ENCODE results near the gene AXIN2.

DNA sequence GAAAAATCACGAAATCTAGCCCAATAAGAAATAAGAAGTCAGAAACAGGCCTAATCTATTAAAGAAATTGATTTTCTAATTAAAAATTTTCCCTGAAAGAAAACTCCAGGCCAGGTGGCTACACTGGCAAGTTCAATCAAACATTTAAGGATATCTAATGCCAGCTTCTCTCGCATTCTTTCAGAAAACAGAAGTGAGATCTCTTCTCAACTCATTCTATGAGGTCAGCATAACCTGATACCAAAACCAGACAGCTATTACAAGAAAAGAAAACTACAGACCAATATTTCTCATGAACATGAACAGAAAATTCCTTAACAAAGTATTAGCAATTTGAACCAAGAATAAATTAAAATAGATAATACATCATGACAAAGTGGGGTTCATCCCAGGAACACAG is 52.4 kb downstream of the AXIN2 start:
- TF ChIP-seq, protein P1, sequence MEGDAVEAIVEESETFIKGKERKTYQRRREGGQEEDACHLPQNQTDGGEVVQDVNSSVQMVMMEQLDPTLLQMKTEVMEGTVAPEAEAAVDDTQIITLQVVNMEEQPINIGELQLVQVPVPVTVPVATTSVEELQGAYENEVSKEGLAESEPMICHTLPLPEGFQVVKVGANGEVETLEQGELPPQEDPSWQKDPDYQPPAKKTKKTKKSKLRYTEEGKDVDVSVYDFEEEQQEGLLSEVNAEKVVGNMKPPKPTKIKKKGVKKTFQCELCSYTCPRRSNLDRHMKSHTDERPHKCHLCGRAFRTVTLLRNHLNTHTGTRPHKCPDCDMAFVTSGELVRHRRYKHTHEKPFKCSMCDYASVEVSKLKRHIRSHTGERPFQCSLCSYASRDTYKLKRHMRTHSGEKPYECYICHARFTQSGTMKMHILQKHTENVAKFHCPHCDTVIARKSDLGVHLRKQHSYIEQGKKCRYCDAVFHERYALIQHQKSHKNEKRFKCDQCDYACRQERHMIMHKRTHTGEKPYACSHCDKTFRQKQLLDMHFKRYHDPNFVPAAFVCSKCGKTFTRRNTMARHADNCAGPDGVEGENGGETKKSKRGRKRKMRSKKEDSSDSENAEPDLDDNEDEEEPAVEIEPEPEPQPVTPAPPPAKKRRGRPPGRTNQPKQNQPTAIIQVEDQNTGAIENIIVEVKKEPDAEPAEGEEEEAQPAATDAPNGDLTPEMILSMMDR (IDR thresholded peaks at IDR 0.05), result no peak
- TF ChIP-seq POLR2A (IDR thresholded peaks at IDR 0.05), result no peak

All from thyroid gland (tissue), 4 donors.